Stomach (tissue), 9 donors: ENCODE measurements around the gene CFAP161. TPM values are rescaled to one million over a fixed set of nuclear protein-coding genes. Genes with fewer than 3 reads are reported as not detected.

Experiments used
- DNase-seq, 2 donors: peaks; one replicate each; pipeline versions ENCODE4 v3.0.0 to v3.0.0-alpha.2; 2013 to 2019
- H3K27ac ChIP-seq, 5 donors: fragments of 200-600 bp in 4 of 5; sonication (generic) in 4 of 5; one replicate each; pipeline ENCODE4 v1.5.1; 2013 to 2019; ENCODE audit warnings: mild to moderate bottlenecking in 1 of 5, moderate library complexity in 1 of 5
- H3K27me3 ChIP-seq, 3 donors: fragments of 200-600 bp; sonication (generic); one replicate each; pipeline ENCODE4 v1.5.1; 2017 to 2019; ENCODE audit warnings: mixed run types in 1 of 3
- H3K36me3 ChIP-seq, 4 donors: fragments of 200-600 bp; sonication (generic); 1 replicate in 3 of 4; 2 replicates in 1 of 4; pipeline ENCODE4 v1.5.1; 2016 to 2019
- H3K4me1 ChIP-seq, 4 donors: fragments of 200-600 bp; sonication (generic); one replicate each; pipeline ENCODE4 v1.5.1; 2016 to 2019
- H3K4me3 ChIP-seq, 4 donors: fragments of 200-600 bp; sonication (generic) in 3 of 4; one replicate each; pipeline ENCODE4 v1.5.1; 2016 to 2019; ENCODE audit warnings: mild to moderate bottlenecking in 1 of 4
- H3K9me3 ChIP-seq, 4 donors: fragments of 200-600 bp; sonication (generic); one replicate each; pipeline ENCODE4 v1.5.1; 2016 to 2019
- CTCF ChIP-seq, 7 experiments: fragments of 450-650 bp in 4 of 7; fragments of 200-600 bp in 3 of 7; sonication (generic) in 3 of 7; IDR thresholded peaks; one replicate each; pipeline ENCODE4 v1.5.1; 2016 to 2019; ENCODE audit warnings: antibody characterized with exemption in 7 of 7, control low read depth in 2 of 7, mild to moderate bottlenecking in 1 of 7
- EP300 ChIP-seq: sonication (generic); formaldehyde crosslinking; IDR thresholded peaks from one replicate; pipeline ENCODE4 v1.6.1; 2017; ENCODE audit warnings: antibody characterized with exemption
- POLR2A ChIP-seq, 4 donors: fragments of 450-650 bp; IDR thresholded peaks; one replicate each; pipeline ENCODE4 v1.6.1; 2016; ENCODE audit warnings: antibody characterized with exemption in 4 of 4, control low read depth in 2 of 4, mild to moderate bottlenecking in 1 of 4, moderate library complexity in 1 of 4
- POLR2AphosphoS5 ChIP-seq, 3 donors: sonication (generic); formaldehyde crosslinking; IDR thresholded peaks; one replicate each; pipeline ENCODE4 v1.6.1; 2016; ENCODE audit warnings: antibody characterized with exemption in 3 of 3
- WGBS, 5 donors: extraction: QIAGEN DNeasy Blood & Tissue Kit in 3 of 5; methylation state at CpG; one replicate each; pipeline versions ENCODE4 v1.1.5 to v1.1.7; 2013 to 2018; 5-methylcytosine and 5-hydroxymethylcytosine counted together
- intact Hi-C: fragments of 100-400 bp; cut with DNase I; formaldehyde crosslinking; loops from one replicate; pipeline ENCODE4 v1.15.1; 2023; ENCODE audit warnings: low total_unique reads
- polyA plus RNA-seq, 3 donors: library from polyadenylated mRNA; stranded (reverse); fragments of 200-250 nt; gene quantifications; one replicate each; pipeline ENCODE4 v1.2.3, GENCODE V29; 2013
- total RNA-seq, 5 donors: library from RNA; depleted of rRNA; stranded (reverse); fragments of >200 nt; gene quantifications; one replicate each; pipeline versions ENCODE4 v1.1.0 to v1.2.3, GENCODE V29; 2014 to 2016
- donor health status: healthy with polysubstance abuse.
- donor health status: Bipolar disorder and iron deficiency.
- donor health status: healthy.

CFAP161 gene
- total and polyA plus RNA-seq, 8 donors, result 0.19 to 2.6 TPM; not detected in 6

- DNase-seq, result peak in 1 of 2 donors; percentile 87
- H3K27ac ChIP-seq, result peak overlapping the region in 2 of 5 donors; percentile 12 to 26
- no peak for TF ChIP-seq CTCF (IDR thresholded peaks at IDR 0.05)
- no peak for TF ChIP-seq POLR2AphosphoS5 (IDR thresholded peaks at IDR 0.05)
- TF ChIP-seq EP300, result no peak
- no peak for TF ChIP-seq POLR2A (IDR thresholded peaks at IDR 0.05)
- no peaks in the 10 kb centered on the region for H3K27me3 ChIP-seq
- no peaks in the 10 kb centered on the region for H3K9me3 ChIP-seq
- H3K4me1 ChIP-seq, result peaks cover 8 to 38% (median 21%) of the 10 kb centered on the region in 4 donors
- H3K4me3 ChIP-seq, result no peak overlapping the region
- 58 to 64% (median 60%) methylated on average over 9 to 11 of the region's 11 CpGs for WGBS, 5 donors
- intact Hi-C loops, result no loop called here
- H3K36me3 ChIP-seq, result no peaks in the 10 kb centered on the region
Observed at GRCh38 chr15:81160312-81161159, 26.5 kb downstream of the CFAP161 start.

DNA sequence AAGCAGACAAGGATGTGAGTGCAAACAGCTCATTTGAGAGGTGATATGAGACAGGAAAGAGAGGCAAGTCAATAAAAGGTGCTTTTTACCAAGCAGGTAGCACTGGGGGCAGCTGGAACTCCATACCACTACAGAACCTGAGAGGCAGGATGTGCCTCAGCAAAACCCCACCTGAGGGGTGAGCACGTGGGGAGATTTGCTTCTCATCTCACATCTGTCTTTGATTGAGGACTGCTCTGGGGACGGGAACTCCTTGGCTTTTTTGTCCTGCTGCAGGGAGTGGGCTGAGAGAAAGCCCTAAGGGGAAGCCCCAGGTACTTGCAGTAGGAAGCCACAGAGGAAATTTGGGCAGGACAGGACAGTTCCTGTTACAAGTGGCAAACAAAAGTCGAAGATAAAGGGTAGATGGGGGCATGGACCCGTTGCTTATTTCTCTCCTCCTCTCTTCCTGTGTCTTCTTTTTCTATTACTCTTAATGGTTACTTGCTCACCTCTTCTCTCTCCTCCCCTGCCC lies 27.1 kb downstream of the CFAP161 start:
- no peaks in the 10 kb centered on the region for H3K9me3 ChIP-seq
- peak overlapping the region in 2 of 5 donors; percentile 12 to 26 for H3K27ac ChIP-seq
- H3K27me3 ChIP-seq, result no peaks in the 10 kb centered on the region
- H3K4me1 ChIP-seq, result peaks cover 8 to 31% (median 18%) of the 10 kb centered on the region in 4 donors
- 17 to 41% (median 26%) methylated on average over 4 of the region's 4 CpGs for WGBS, 5 donors
- H3K36me3 ChIP-seq, result no peaks in the 10 kb centered on the region
- intact Hi-C loops, result no loop called here
- TF ChIP-seq POLR2AphosphoS5 (IDR thresholded peaks at IDR 0.05) (no peak), CTCF (IDR thresholded peaks at IDR 0.05) (no peak)
- H3K4me3 ChIP-seq, result no peak overlapping the region
- no peak for DNase-seq

DNA sequence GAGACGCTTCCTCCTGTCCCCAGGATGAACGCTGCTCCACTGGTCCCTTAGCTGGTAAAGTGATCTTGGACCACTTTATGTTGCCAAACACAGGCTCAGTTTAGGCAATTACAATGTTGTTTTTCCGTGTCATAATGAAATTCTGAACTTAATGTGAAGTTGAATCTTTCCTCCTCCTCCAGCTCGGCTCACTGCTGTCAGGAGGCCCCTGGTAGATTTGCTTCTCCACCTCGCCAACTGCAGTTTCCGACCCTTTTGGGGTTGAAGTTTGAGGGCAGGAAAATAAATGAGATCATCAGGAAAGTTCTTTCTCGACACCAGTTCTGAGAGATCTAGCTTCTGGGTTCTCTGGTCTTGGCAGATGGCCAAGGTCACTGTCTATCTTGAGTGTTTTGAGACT lies 27.8 kb downstream of the CFAP161 start:
- no peak overlapping the region for H3K27ac ChIP-seq
- intact Hi-C loops, result no loop called here

More for the DNA sequence above, 27.8 kb downstream of the CFAP161 start:
- TF ChIP-seq POLR2A (IDR thresholded peaks at IDR 0.05) (no peak), CTCF (IDR thresholded peaks at IDR 0.05) (no peak), EP300 (no peak), POLR2AphosphoS5 (IDR thresholded peaks at IDR 0.05) (no peak)
- no peak for DNase-seq
- H3K36me3 ChIP-seq, result no peaks in the 10 kb centered on the region
- WGBS, 5 donors, result 54 to 78% (median 69%) methylated on average over 7 of the region's 7 CpGs
- no peaks in the 10 kb centered on the region for H3K27me3 ChIP-seq
- H3K9me3 ChIP-seq, result no peaks in the 10 kb centered on the region
- no peak overlapping the region for H3K4me3 ChIP-seq
- peaks cover 9 to 33% (median 23%) of the 10 kb centered on the region in 4 donors for H3K4me1 ChIP-seq
